Measurements from ENCODE around the gene ZNF182.

DNA sequence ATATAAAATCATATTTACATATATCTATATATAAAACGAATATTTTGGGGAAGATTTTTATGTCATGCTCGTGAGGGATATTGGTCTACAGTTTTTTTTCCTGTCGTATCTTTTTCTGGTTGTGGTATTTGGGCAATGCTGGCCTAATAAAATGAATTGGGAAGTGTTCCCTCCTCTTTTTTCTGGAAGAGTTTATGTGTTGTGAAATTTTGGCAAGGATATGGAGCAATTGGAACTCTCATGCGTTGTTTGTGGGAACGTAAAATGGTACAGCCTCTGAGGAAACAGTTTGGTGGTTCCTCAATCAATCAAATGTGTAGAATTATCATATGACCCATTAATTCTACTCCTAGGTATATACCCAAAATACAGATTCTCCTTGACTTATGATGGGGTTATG, 69.8 kb downstream of the ZNF182 start:
- TF ChIP-seq POLR2A (IDR thresholded peaks at IDR 0.05; ENCODE audit: low read depth, low read length) (no peak), TAF1 (IDR thresholded peaks at IDR 0.05; ENCODE audit: borderline replicate concordance, low read depth, low read length) (no peak), POLR2AphosphoS5 (IDR thresholded peaks at IDR 0.05; ENCODE audit: low read depth, low read length) (no peak)

Data from GM12892 (cell line).